ENCODE measurements around the gene HEXIM2. TPM values are rescaled to one million over a fixed set of nuclear protein-coding genes. Genes with fewer than 3 reads are reported as not detected.
A peak's percentile ranks its signal among the peaks of the same experiment; 100 is the strongest.

The HEXIM2 gene
- polyA plus RNA-seq, 1 of the 3 experiments (the other 2 are of a cell fraction): 9.3 TPM

DNA sequence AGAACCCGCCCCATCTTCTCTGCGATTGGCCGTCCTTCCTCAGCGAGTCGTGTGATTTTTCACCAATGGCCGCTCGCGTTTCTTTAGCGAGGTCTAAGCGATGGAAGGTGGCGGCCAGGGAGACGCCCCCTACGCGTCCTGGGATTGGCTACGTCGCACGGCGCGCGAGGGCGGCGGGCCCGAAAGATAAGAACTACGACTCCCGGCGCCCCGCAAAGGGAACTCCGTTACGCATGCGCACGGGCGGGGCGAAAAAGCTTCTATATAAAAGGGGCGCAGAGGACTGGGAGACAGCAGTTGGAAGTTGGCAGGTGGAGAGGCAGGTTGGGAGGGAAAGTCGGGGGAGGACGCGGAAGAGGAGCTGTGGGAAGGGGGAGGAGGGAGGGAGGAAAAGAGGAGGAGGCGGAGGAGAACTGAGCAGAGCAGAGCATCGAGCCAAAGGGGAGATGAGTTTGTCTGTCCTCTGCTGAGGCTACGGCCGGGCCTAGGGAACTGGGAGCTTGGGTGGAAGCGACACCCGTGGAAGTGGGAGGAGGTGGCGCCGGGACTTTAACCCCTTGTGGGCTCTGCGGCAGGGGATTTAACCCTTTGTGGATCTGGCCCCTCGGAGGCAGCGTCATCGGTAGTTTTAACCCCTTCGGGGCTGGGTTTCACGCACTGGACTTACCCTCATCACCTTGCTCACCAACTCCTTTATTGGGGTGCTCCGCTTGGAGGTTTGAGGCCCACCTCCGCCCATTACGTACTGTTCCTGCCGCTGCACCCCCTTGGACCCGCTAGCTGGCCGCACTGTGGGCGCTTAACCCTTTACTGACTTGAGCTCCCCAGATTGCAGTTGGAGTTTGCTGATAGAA lies 13.3 kb upstream of the HEXIM2 start, which contains the start of gene HEXIM1 (continued):
- TF ChIP-seq EZH2phosphoT487 (IDR thresholded peaks at IDR 0.05; ENCODE audit: borderline replicate concordance, low read depth) (no peak), NRF1 (IDR thresholded peaks at IDR 0.05; ENCODE audit: low read depth, low read length) (peak; percentile 98), FOXJ3 (CRISPR knock-in tag; IDR thresholded peaks at IDR 0.05) (no peak), MEF2A (IDR thresholded peaks at IDR 0.05; ENCODE audit: borderline replicate concordance, low read depth) (no peak), SIN3A (IDR thresholded peaks at IDR 0.05; ENCODE audit: borderline replicate concordance, low read depth, low read length) (peak; percentile 98), POLR2AphosphoS5 (IDR thresholded peaks at IDR 0.05; ENCODE audit: low read depth, low read length) (peak; percentile 100), TCF12 (IDR thresholded peaks at IDR 0.05) (no peak; the same call in 1 of the 2 replicates), JUND (IDR thresholded peaks at IDR 0.05) (no peak), RAD21 (IDR thresholded peaks at IDR 0.05; ENCODE audit: low read length) (no peak), GABPA (IDR thresholded peaks at IDR 0.05; ENCODE audit: low read depth) (no peak), RCOR1 (IDR thresholded peaks at IDR 0.05; ENCODE audit: low read length) (peak; percentile 68; the same call in 1 of the 2 replicates), RXRA (IDR thresholded peaks at IDR 0.05; ENCODE audit: borderline replicate concordance, low read depth) (no peak), TAF1 (IDR thresholded peaks at IDR 0.05; ENCODE audit: borderline replicate concordance, low read depth, low read length) (peak; percentile 99)
- TF ChIP-seq, protein P1, sequence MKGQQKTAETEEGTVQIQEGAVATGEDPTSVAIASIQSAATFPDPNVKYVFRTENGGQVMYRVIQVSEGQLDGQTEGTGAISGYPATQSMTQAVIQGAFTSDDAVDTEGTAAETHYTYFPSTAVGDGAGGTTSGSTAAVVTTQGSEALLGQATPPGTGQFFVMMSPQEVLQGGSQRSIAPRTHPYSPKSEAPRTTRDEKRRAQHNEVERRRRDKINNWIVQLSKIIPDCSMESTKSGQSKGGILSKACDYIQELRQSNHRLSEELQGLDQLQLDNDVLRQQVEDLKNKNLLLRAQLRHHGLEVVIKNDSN (IDR thresholded peaks at IDR 0.05; ENCODE audit: borderline replicate concordance, low read depth): no peak

DNA sequence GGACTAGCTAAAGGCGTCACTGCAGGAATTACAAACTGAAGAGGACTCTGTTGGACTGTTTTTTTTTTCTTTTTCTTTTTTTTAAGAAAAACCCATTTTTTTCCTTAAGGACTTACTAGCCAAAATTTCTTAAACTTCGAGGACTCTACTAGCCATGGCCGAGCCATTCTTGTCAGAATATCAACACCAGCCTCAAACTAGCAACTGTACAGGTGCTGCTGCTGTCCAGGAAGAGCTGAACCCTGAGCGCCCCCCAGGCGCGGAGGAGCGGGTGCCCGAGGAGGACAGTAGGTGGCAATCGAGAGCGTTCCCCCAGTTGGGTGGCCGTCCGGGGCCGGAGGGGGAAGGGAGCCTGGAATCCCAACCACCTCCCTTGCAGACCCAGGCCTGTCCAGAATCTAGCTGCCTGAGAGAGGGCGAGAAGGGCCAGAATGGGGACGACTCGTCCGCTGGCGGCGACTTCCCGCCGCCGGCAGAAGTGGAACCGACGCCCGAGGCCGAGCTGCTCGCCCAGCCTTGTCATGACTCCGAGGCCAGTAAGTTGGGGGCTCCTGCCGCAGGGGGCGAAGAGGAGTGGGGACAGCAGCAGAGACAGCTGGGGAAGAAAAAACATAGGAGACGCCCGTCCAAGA lies 12.5 kb upstream of the HEXIM2 start:
- peak; percentile 89 for DNase-seq
- H3K27me3 ChIP-seq (ENCODE audit: insufficient read depth): no peaks in the 10 kb centered on the region
- peaks cover 0 to 15% of the 10 kb centered on the region in 2 experiments for H3K36me3 ChIP-seq (replicated peaks in 1 of 2; ENCODE audit: control insufficient read depth in 1 of 2, insufficient read depth in 2 of 2, low read length in 1 of 2)
- peak overlapping the region; percentile 98 for H3K4me2 ChIP-seq
- H3K9me2 ChIP-seq: no peaks in the 10 kb centered on the region
- ChIA-PET POLR2A (interaction anchor here (0.5 to 6.1 kb wide), 30 partner anchors 11 to 645 kb away, joined by 3 to 210 read pairs (median 4); partner anchors contain the start of genes ACBD4, FMNL1, HEXIM2 and NMT1), CTCF (interaction anchor here (0.7 to 10.6 kb wide), 42 partner anchors 8 to 375 kb away, joined by 3 to 209 read pairs (median 4); partner anchors contain the start of genes ACBD4, HEXIM2, MAP3K14 and PLCD3)
- H3K4me1 ChIP-seq (ENCODE audit: control insufficient read depth in 1 of 2, insufficient read depth in 2 of 2, low read depth in 1 of 2, low read length in 1 of 2): peaks cover 17 to 25% of the 10 kb centered on the region in 2 experiments; a peak in 3 of 4 replicates
- H3K9me3 ChIP-seq: no peaks in the 10 kb centered on the region
- peaks cover 56% of the 10 kb centered on the region for H3F3A ChIP-seq (replicated peaks; ENCODE audit: insufficient read depth)
- peak overlapping the region; percentile 82 for H3K9ac ChIP-seq
- WGBS (ENCODE audit: low lambda C conversion rate): 3% methylated on average over 25 of the region's 32 CpGs
- no peak overlapping the region for H2AFZ ChIP-seq (ENCODE audit: low read depth)
- peak overlapping the region; percentile 85 to 99 for H3K4me3 ChIP-seq (ENCODE audit: low read depth in 2 of 2, low read length in 1 of 2)
- H4K20me1 ChIP-seq (ENCODE audit: insufficient read depth): peaks cover 28% of the 10 kb centered on the region
- H3K27ac ChIP-seq (ENCODE audit: low read depth in 2 of 2, low read length in 1 of 2): peak overlapping the region; percentile 81 to 94
- peaks cover 63% of the 10 kb centered on the region for H3K79me2 ChIP-seq (ENCODE audit: insufficient read depth)
- TF ChIP-seq, protein P2, sequence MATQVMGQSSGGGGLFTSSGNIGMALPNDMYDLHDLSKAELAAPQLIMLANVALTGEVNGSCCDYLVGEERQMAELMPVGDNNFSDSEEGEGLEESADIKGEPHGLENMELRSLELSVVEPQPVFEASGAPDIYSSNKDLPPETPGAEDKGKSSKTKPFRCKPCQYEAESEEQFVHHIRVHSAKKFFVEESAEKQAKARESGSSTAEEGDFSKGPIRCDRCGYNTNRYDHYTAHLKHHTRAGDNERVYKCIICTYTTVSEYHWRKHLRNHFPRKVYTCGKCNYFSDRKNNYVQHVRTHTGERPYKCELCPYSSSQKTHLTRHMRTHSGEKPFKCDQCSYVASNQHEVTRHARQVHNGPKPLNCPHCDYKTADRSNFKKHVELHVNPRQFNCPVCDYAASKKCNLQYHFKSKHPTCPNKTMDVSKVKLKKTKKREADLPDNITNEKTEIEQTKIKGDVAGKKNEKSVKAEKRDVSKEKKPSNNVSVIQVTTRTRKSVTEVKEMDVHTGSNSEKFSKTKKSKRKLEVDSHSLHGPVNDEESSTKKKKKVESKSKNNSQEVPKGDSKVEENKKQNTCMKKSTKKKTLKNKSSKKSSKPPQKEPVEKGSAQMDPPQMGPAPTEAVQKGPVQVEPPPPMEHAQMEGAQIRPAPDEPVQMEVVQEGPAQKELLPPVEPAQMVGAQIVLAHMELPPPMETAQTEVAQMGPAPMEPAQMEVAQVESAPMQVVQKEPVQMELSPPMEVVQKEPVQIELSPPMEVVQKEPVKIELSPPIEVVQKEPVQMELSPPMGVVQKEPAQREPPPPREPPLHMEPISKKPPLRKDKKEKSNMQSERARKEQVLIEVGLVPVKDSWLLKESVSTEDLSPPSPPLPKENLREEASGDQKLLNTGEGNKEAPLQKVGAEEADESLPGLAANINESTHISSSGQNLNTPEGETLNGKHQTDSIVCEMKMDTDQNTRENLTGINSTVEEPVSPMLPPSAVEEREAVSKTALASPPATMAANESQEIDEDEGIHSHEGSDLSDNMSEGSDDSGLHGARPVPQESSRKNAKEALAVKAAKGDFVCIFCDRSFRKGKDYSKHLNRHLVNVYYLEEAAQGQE (IDR thresholded peaks at IDR 0.05; ENCODE audit: low read depth, low read length): peak; percentile 50
- no peak for TF ChIP-seq TEAD4 (IDR thresholded peaks at IDR 0.05; ENCODE audit: borderline replicate concordance, insufficient read depth)
- 0 out of 4 replicates have a peak, but pooled peaks of 1 of the 2 experiments have one; percentile 16 for TF ChIP-seq EP300 (IDR thresholded peaks at IDR 0.05; ENCODE audit: borderline replicate concordance in 1 of 2, low read depth in 1 of 2, low read length in 1 of 2)
- TF ChIP-seq TAF1 (IDR thresholded peaks at IDR 0.05; ENCODE audit: borderline replicate concordance, low read depth, low read length): 0 out of 2 replicates have a peak, but pooled peaks have one; percentile 36
- peak; percentile 89 for TF ChIP-seq CHD2 (IDR thresholded peaks at IDR 0.05; ENCODE audit: low read length, partially characterized antibody)
- peak; percentile 33; the same call in 1 of the 2 replicates for TF ChIP-seq ELF1 (IDR thresholded peaks at IDR 0.05)
- TF ChIP-seq SMC3 (IDR thresholded peaks at IDR 0.05; ENCODE audit: low read depth, low read length): peak; percentile 73
- 0 out of 2 replicates have a peak, but pooled peaks have one; percentile 9 for TF ChIP-seq RXRA (IDR thresholded peaks at IDR 0.05; ENCODE audit: borderline replicate concordance, low read depth)
- TF ChIP-seq NFIC (IDR thresholded peaks at IDR 0.05; ENCODE audit: borderline replicate concordance): no peak
- peak; percentile 29; the same call in 1 of the 2 replicates for TF ChIP-seq MXI1 (IDR thresholded peaks at IDR 0.05; ENCODE audit: low read depth, low read length)
- no peak for TF ChIP-seq FOXJ3 (CRISPR knock-in tag; IDR thresholded peaks at IDR 0.05)
- TF ChIP-seq, protein P3, sequence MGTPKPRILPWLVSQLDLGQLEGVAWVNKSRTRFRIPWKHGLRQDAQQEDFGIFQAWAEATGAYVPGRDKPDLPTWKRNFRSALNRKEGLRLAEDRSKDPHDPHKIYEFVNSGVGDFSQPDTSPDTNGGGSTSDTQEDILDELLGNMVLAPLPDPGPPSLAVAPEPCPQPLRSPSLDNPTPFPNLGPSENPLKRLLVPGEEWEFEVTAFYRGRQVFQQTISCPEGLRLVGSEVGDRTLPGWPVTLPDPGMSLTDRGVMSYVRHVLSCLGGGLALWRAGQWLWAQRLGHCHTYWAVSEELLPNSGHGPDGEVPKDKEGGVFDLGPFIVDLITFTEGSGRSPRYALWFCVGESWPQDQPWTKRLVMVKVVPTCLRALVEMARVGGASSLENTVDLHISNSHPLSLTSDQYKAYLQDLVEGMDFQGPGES (IDR thresholded peaks at IDR 0.05; ENCODE audit: low read depth, low read length): no peak
- no peak for TF ChIP-seq YY1 (IDR thresholded peaks at IDR 0.05; ENCODE audit: low read depth)
- TF ChIP-seq RAD21 (IDR thresholded peaks at IDR 0.05; ENCODE audit: low read length): peak; percentile 63
